HCT116 (cell line): ENCODE measurements around the gene FNDC3B. TPM values are rescaled to one million over a fixed set of nuclear protein-coding genes. Genes with fewer than 3 reads are reported as not detected.

Source experiments
- ATAC-seq: fragments of 200-7000 bp; cut with Tn5 transposase; 2 replicates; pipeline ENCODE4 v1.9.1; 2020; ENCODE audit warnings: mild to moderate bottlenecking, moderate library complexity
- BruUV-seq: library from RNA; stranded (reverse); fragments of 400-500 nt; replicated peaks from 2 replicates; lab custom pipeline; 2021; lab: Mats Ljungman, UMichigan
- CTCF ChIA-PET: fragments of 300-600 bp; sonication (Branson Sonifier 250); formaldehyde crosslinking; loops from one replicate; lab custom pipeline; 2021; ENCODE audit warnings: antibody characterized with exemption; lab: Charles Lee
- POLR2A ChIA-PET: fragments of 300-600, 350-600 bp; sonication (Branson Sonifier 250); formaldehyde crosslinking; loops from one replicate; lab custom pipeline; 2021; ENCODE audit warnings: antibody characterized with exemption; lab: Charles Lee
- RAD21 ChIA-PET, 2 experiments: fragments of 300-600 bp; sonication (Branson Sonifier 250); formaldehyde crosslinking; loops; one replicate each; lab custom pipeline; 2023; ENCODE audit warnings: low total read pairs in 2 of 2; ENCODE audit not compliant: uncharacterized antibody in 2 of 2, unreplicated experiment in 2 of 2, low non-redundant PET in 1 of 2; lab: Charles Lee
- DNase-seq: peaks from one replicate; pipeline ENCODE4 v3.0.0-alpha.2; 2010; ENCODE audit warnings: low read depth, low spot score
- H2AFZ ChIP-seq: fragments of 200-600 bp; shearing (Covaris generic), sonication (generic); 2 replicates; pipeline ENCODE4 v1.6.1; 2017; ENCODE audit warnings: low read depth, mixed run types, mixed read lengths, antibody characterized with exemption, low read length; ENCODE audit not compliant: poor library complexity, severe bottlenecking
- H3K27ac ChIP-seq: 2 replicates; pipeline ENCODE4 v1.5.1; 2012; ENCODE audit warnings: low read depth, low read length
- H3K27me3 ChIP-seq: fragments of 200-600 bp; sonication (generic); 2 replicates; pipeline ENCODE4 v1.6.1; 2016; ENCODE audit warnings: mixed run types, low read length, mixed read lengths; ENCODE audit not compliant: insufficient read depth
- H3K36me3 ChIP-seq, 2 experiments: fragments of 200-500 bp in 1 of 2; fragments of 200-600 bp in 1 of 2; sonication (Bioruptor generic) in 1 of 2; sonication (generic) in 1 of 2; 2 replicates each; pipeline versions ENCODE4 v1.5.1 to v1.6.1; 2014 to 2016; ENCODE audit warnings: low read length in 2 of 2, inconsistent platforms in 1 of 2, mixed read lengths in 1 of 2, mixed run types in 1 of 2; ENCODE audit not compliant: insufficient read depth in 2 of 2, control insufficient read depth in 1 of 2
- H3K4me1 ChIP-seq, 2 experiments: fragments of 200-600 bp in 1 of 2; sonication (generic) in 1 of 2; 2 replicates each; pipeline versions ENCODE4 v1.5.1 to v1.6.1; 2012 to 2017; ENCODE audit warnings: low read length in 2 of 2, inconsistent platforms in 1 of 2, mild to moderate bottlenecking in 1 of 2, mixed read lengths in 1 of 2, mixed run types in 1 of 2, moderate library complexity in 1 of 2; ENCODE audit not compliant: insufficient read depth in 2 of 2, control insufficient read depth in 1 of 2
- H3K4me2 ChIP-seq: fragments of 200-600 bp; sonication (generic); 2 replicates; pipeline ENCODE4 v1.6.1; 2017; ENCODE audit warnings: mixed run types, low read length, mixed read lengths
- H3K4me3 ChIP-seq, 2 experiments: fragments of 200-600 bp in 1 of 2; sonication (generic) in 1 of 2; replicated peaks in 1 of 2; 2 replicates each; pipeline ENCODE4 v1.5.1; 2011 to 2016; ENCODE audit warnings: low read length in 2 of 2, control low read depth in 1 of 2, low read depth in 1 of 2, mild to moderate bottlenecking in 1 of 2, mixed read lengths in 1 of 2, mixed run types in 1 of 2
- H3K79me2 ChIP-seq: fragments of 200-600 bp; sonication (generic); 2 replicates; pipeline ENCODE4 v1.6.1; 2017; ENCODE audit warnings: mild to moderate bottlenecking, mixed run types, low read length, moderate library complexity, mixed read lengths; ENCODE audit not compliant: insufficient read depth
- H3K9ac ChIP-seq: fragments of 200-600 bp; sonication (generic); 2 replicates; pipeline ENCODE4 v1.6.1; 2016; ENCODE audit warnings: low read length, mixed read lengths
- H3K9me2 ChIP-seq: fragments of 200-600 bp; sonication (generic), shearing (Covaris generic); 2 replicates; pipeline ENCODE4 v1.6.1; 2017; ENCODE audit warnings: mixed run types, mild to moderate bottlenecking, moderate library complexity; ENCODE audit not compliant: insufficient read depth
- H3K9me3 ChIP-seq, 2 experiments: fragments of 200-500 bp in 1 of 2; fragments of 200-600 bp in 1 of 2; sonication (Bioruptor generic) in 1 of 2; sonication (generic) in 1 of 2; 2 replicates each; pipeline ENCODE4 v1.6.1; 2014 to 2017; ENCODE audit warnings: low read length in 2 of 2, mixed read lengths in 2 of 2, inconsistent platforms in 1 of 2, low read depth in 1 of 2, mild to moderate bottlenecking in 1 of 2, mixed run types in 1 of 2, moderate library complexity in 1 of 2; ENCODE audit not compliant: control insufficient read depth in 1 of 2, insufficient read depth in 1 of 2
- H4K20me1 ChIP-seq: fragments of 200-600 bp; sonication (generic), shearing (Covaris generic); 2 replicates; pipeline ENCODE4 v1.6.1; 2017; ENCODE audit warnings: mixed run types, mild to moderate bottlenecking, moderate library complexity; ENCODE audit not compliant: insufficient read depth
- CBX3 ChIP-seq: IDR thresholded peaks from 2 replicates; pipeline ENCODE4 v1.6.1; 2012; ENCODE audit warnings: low read depth
- CEBPB ChIP-seq: IDR thresholded peaks from 2 replicates; pipeline ENCODE4 v1.6.1; 2012; ENCODE audit warnings: low read depth
- ELF1 ChIP-seq: IDR thresholded peaks from 2 replicates; pipeline ENCODE4 v1.6.1; 2012; ENCODE audit warnings: low read depth, borderline replicate concordance
- EZH2 ChIP-seq: fragments of 200-600 bp; sonication (generic); IDR thresholded peaks from 2 replicates; pipeline ENCODE4 v1.6.1; 2017; ENCODE audit warnings: antibody characterized with exemption, mixed run types
- FOSL1 ChIP-seq: IDR thresholded peaks from 2 replicates; pipeline ENCODE4 v1.6.1; 2012; ENCODE audit warnings: low read depth
- JUND ChIP-seq: IDR thresholded peaks from 2 replicates; pipeline ENCODE4 v1.6.1; 2012
- MAX ChIP-seq: IDR thresholded peaks from 2 replicates; pipeline ENCODE4 v1.6.1; 2012
- SIN3A ChIP-seq: IDR thresholded peaks from 2 replicates; pipeline ENCODE4 v1.6.1; 2012; ENCODE audit warnings: low read depth
- SRF ChIP-seq: IDR thresholded peaks from 2 replicates; pipeline ENCODE4 v1.6.1; 2012; ENCODE audit warnings: low read depth
- TCF7L2 ChIP-seq: IDR thresholded peaks from 2 replicates; pipeline ENCODE4 v1.7.0; 2011; ENCODE audit warnings: borderline replicate concordance, inconsistent platforms; ENCODE audit not compliant: insufficient read depth, insufficient read length; ENCODE audit errors: extremely low read depth
- ZBTB33 ChIP-seq: IDR thresholded peaks from 2 replicates; pipeline ENCODE4 v1.6.1; 2011; ENCODE audit warnings: mild to moderate bottlenecking, low read length, moderate library complexity; ENCODE audit not compliant: insufficient replicate concordance; ENCODE audit errors: extremely low read depth
- ZFX ChIP-seq: fragments of 450-650 bp; IDR thresholded peaks from 2 replicates; pipeline ENCODE4 v1.6.1; 2017
- intact Hi-C: fragments of 100-400 bp; cut with micrococcal nuclease; formaldehyde crosslinking; loops from 2 replicates; pipeline ENCODE4 v1.10.0; 2022
- total RNA-seq: library from RNA; stranded (reverse); gene quantifications from one replicate; pipeline ENCODE4 v1.2.1, GENCODE V29; 2021; ENCODE audit not compliant: unreplicated experiment

The FNDC3B gene
- total RNA-seq, 1 experiment from 2014 or later = 45.7 TPM

- H3K9ac ChIP-seq = no peak overlapping the region
- no peak for DNase-seq
- ChIA-PET CTCF (no interaction called here), POLR2A (no interaction called here), RAD21 (no interaction called here)
- no peaks in the 10 kb centered on the region for H3K4me1 ChIP-seq
- no peak overlapping the region for H3K27ac ChIP-seq
- H2AFZ ChIP-seq = no peak overlapping the region
- intact Hi-C loops = no loop called here
- TF ChIP-seq ZBTB33 (no peak), ZFX (no peak)
- TF ChIP-seq, all 23 proteins: peak for 0
- Histone ChIP-seq H3K36me3 (no peaks in the 10 kb centered on the region), H3K4me2 (no peak overlapping the region), H3K4me3 (no peak overlapping the region), H4K20me1 (no peaks in the 10 kb centered on the region), H3K27me3 (no peaks in the 10 kb centered on the region), H3K79me2 (no peaks in the 10 kb centered on the region), H3K9me3 (no peaks in the 10 kb centered on the region), H3K9me2 (no peaks in the 10 kb centered on the region)
- no TSS peak for BruUV-seq
- no peak for ATAC-seq
Measured at GRCh38 chr3:172437713-172438112, 398.3 kb downstream of the FNDC3B start.

- Histone ChIP-seq H3K9me2 (no peaks in the 10 kb centered on the region), H3K4me1 (no peaks in the 10 kb centered on the region), H3K27me3 (no peaks in the 10 kb centered on the region), H3K9ac (no peak overlapping the region), H3K9me3 (no peaks in the 10 kb centered on the region), H4K20me1 (no peaks in the 10 kb centered on the region), H3K79me2 (no peaks in the 10 kb centered on the region), H3K4me2 (no peak overlapping the region), H3K36me3 (no peaks in the 10 kb centered on the region), H2AFZ (no peak overlapping the region), H3K27ac (no peak overlapping the region), H3K4me3 (no peak overlapping the region)
- intact Hi-C loops = no loop called here
- TF ChIP-seq MAX (no peak), ELF1 (no peak), JUND (no peak), CBX3 (no peak), ZBTB33 (no peak), TCF7L2 (no peak), CEBPB (no peak), EZH2 (no peak), FOSL1 (no peak), SIN3A (no peak), SRF (no peak)
- DNase-seq (no peak), ATAC-seq (no peak)
- CTCF ChIA-PET = no interaction called here
- RAD21 ChIA-PET = no interaction called here
- POLR2A ChIA-PET = no interaction called here
- BruUV-seq = no TSS peak
Measured at GRCh38 chr3:172438186-172438585, 398.8 kb downstream of the FNDC3B start.
